SK-N-SH treated with all-trans-retinoic acid at 6 μM for 48 hours (cell line): ENCODE measurements around the gene GAREM1.

Experiments
- ATAC-seq: fragments of 200-7000 bp; cut with Tn5 transposase; 3 replicates; pipeline ENCODE4 v1.9.1; 2020; ENCODE audit warnings: mild to moderate bottlenecking, moderate library complexity
- ARNTL ChIP-seq: fragments of 450-650 bp; formaldehyde crosslinking; IDR thresholded peaks from 2 replicates; pipeline ENCODE4 v1.5.0; 2020; ENCODE audit warnings: low read depth, mild to moderate bottlenecking, moderate library complexity, borderline replicate concordance
- BACH2 ChIP-seq: fragments of 250-450 bp; sonication (Bioruptor Pico); IDR thresholded peaks from 2 replicates; pipeline ENCODE4 v1.9.0; 2021; ENCODE audit warnings: mild to moderate bottlenecking, borderline replicate concordance
- CSDC2 ChIP-seq: fragments of 250-450 bp; sonication (Bioruptor Pico); IDR thresholded peaks from 2 replicates; pipeline ENCODE4 v1.5.0; 2020; ENCODE audit warnings: mild to moderate bottlenecking, moderate library complexity
- ESRRG ChIP-seq: fragments of 250-450 bp; sonication (Bioruptor Pico); IDR thresholded peaks from 2 replicates; pipeline ENCODE4 v1.6.1; 2021; ENCODE audit warnings: mild to moderate bottlenecking
- OSR1 ChIP-seq: fragments of 250-450 bp; sonication (Bioruptor Pico); IDR thresholded peaks from 2 replicates; pipeline ENCODE4 v1.8.0; 2022; ENCODE audit warnings: moderate library complexity, mild to moderate bottlenecking, inconsistent platforms
- PPARA ChIP-seq: fragments of 250-450 bp; sonication (Bioruptor Pico); IDR thresholded peaks from 2 replicates; pipeline ENCODE4 v1.5.0; 2020; ENCODE audit warnings: mild to moderate bottlenecking, borderline replicate concordance
- RARB ChIP-seq: fragments of 250-450 bp; sonication (Bioruptor Pico); IDR thresholded peaks from 2 replicates; pipeline ENCODE4 v1.8.0; 2021; ENCODE audit warnings: mild to moderate bottlenecking, moderate library complexity
- SNAI2 ChIP-seq: fragments of 250-450 bp; sonication (Bioruptor Pico); IDR thresholded peaks from 2 replicates; pipeline ENCODE4 v1.5.0; 2020; ENCODE audit warnings: mild to moderate bottlenecking, moderate library complexity
- TOX ChIP-seq: fragments of 250-450 bp; sonication (Bioruptor Pico); IDR thresholded peaks from 2 replicates; pipeline ENCODE4 v1.8.0; 2021; ENCODE audit warnings: mild to moderate bottlenecking, moderate library complexity, borderline replicate concordance
- ZC3H10 ChIP-seq: fragments of 250-450 bp; sonication (Bioruptor Pico); IDR thresholded peaks from 2 replicates; pipeline ENCODE4 v1.5.1; 2021; ENCODE audit warnings: mild to moderate bottlenecking, moderate library complexity
- ZNF565 ChIP-seq: fragments of 450-650 bp; formaldehyde crosslinking; conservative IDR thresholded peaks from 2 replicates; pipeline ENCODE4 v1.5.0; 2020; ENCODE audit warnings: low read depth, mild to moderate bottlenecking, moderate library complexity
- ZNF70 ChIP-seq: fragments of 450-650 bp; formaldehyde crosslinking; IDR thresholded peaks from 2 replicates; pipeline ENCODE4 v1.5.0; 2020; ENCODE audit warnings: mild to moderate bottlenecking, moderate library complexity
- ZNF8 ChIP-seq: fragments of 450-650 bp; formaldehyde crosslinking; IDR thresholded peaks from 2 replicates; pipeline ENCODE4 v1.5.0; 2020; ENCODE audit warnings: mild to moderate bottlenecking, moderate library complexity
- TF ChIP-seq, protein P1 (sequence below): fragments of 250-450 bp; sonication (Bioruptor Pico); IDR thresholded peaks from 2 replicates; pipeline ENCODE4 v1.5.0; 2020; ENCODE audit warnings: mild to moderate bottlenecking, moderate library complexity
- TF ChIP-seq, protein P2 (sequence below): fragments of 250-450 bp; sonication (Bioruptor Pico); IDR thresholded peaks from 2 replicates; pipeline ENCODE4 v1.5.1; 2020; ENCODE audit warnings: low read depth, mild to moderate bottlenecking, moderate library complexity
- TF ChIP-seq, protein P3 (sequence below): fragments of 250-450 bp; sonication (Bioruptor Pico); IDR thresholded peaks from 2 replicates; pipeline ENCODE4 v1.8.0; 2020; ENCODE audit warnings: mild to moderate bottlenecking, moderate library complexity, borderline replicate concordance
- TF ChIP-seq, protein P4 (sequence below): fragments of 250-450 bp; sonication (Bioruptor Pico); IDR thresholded peaks from 2 replicates; pipeline ENCODE4 v1.8.0; 2021; ENCODE audit warnings: low read depth, mild to moderate bottlenecking, moderate library complexity, borderline replicate concordance

Gene GAREM1

GRCh38 chr18:32271672-32272208 is 198.9 kb downstream of the GAREM1 start:
- ATAC-seq: peak; percentile 93
- TF ChIP-seq, protein P1, sequence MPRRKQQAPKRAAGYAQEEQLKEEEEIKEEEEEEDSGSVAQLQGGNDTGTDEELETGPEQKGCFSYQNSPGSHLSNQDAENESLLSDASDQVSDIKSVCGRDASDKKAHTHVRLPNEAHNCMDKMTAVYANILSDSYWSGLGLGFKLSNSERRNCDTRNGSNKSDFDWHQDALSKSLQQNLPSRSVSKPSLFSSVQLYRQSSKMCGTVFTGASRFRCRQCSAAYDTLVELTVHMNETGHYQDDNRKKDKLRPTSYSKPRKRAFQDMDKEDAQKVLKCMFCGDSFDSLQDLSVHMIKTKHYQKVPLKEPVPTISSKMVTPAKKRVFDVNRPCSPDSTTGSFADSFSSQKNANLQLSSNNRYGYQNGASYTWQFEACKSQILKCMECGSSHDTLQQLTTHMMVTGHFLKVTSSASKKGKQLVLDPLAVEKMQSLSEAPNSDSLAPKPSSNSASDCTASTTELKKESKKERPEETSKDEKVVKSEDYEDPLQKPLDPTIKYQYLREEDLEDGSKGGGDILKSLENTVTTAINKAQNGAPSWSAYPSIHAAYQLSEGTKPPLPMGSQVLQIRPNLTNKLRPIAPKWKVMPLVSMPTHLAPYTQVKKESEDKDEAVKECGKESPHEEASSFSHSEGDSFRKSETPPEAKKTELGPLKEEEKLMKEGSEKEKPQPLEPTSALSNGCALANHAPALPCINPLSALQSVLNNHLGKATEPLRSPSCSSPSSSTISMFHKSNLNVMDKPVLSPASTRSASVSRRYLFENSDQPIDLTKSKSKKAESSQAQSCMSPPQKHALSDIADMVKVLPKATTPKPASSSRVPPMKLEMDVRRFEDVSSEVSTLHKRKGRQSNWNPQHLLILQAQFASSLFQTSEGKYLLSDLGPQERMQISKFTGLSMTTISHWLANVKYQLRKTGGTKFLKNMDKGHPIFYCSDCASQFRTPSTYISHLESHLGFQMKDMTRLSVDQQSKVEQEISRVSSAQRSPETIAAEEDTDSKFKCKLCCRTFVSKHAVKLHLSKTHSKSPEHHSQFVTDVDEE (CRISPR knock-in tag): no peak
- TF ChIP-seq CSDC2 (CRISPR knock-in tag) (no peak), RARB (CRISPR knock-in tag) (no peak), TOX (CRISPR knock-in tag) (no peak), SNAI2 (CRISPR knock-in tag) (no peak), ARNTL (CRISPR knock-in tag) (no peak), ZNF70 (no peak), ESRRG (CRISPR knock-in tag) (no peak), ZNF8 (CRISPR knock-in tag) (no peak)
- TF ChIP-seq, protein P2, sequence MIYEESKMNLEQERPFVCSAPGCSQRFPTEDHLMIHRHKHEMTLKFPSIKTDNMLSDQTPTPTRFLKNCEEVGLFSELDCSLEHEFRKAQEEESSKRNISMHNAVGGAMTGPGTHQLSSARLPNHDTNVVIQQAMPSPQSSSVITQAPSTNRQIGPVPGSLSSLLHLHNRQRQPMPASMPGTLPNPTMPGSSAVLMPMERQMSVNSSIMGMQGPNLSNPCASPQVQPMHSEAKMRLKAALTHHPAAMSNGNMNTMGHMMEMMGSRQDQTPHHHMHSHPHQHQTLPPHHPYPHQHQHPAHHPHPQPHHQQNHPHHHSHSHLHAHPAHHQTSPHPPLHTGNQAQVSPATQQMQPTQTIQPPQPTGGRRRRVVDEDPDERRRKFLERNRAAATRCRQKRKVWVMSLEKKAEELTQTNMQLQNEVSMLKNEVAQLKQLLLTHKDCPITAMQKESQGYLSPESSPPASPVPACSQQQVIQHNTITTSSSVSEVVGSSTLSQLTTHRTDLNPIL (CRISPR knock-in tag): no peak
- TF ChIP-seq, protein P3, sequence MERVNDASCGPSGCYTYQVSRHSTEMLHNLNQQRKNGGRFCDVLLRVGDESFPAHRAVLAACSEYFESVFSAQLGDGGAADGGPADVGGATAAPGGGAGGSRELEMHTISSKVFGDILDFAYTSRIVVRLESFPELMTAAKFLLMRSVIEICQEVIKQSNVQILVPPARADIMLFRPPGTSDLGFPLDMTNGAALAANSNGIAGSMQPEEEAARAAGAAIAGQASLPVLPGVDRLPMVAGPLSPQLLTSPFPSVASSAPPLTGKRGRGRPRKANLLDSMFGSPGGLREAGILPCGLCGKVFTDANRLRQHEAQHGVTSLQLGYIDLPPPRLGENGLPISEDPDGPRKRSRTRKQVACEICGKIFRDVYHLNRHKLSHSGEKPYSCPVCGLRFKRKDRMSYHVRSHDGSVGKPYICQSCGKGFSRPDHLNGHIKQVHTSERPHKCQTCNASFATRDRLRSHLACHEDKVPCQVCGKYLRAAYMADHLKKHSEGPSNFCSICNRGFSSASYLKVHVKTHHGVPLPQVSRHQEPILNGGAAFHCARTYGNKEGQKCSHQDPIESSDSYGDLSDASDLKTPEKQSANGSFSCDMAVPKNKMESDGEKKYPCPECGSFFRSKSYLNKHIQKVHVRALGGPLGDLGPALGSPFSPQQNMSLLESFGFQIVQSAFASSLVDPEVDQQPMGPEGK (CRISPR knock-in tag): no peak
- TF ChIP-seq, protein P4, sequence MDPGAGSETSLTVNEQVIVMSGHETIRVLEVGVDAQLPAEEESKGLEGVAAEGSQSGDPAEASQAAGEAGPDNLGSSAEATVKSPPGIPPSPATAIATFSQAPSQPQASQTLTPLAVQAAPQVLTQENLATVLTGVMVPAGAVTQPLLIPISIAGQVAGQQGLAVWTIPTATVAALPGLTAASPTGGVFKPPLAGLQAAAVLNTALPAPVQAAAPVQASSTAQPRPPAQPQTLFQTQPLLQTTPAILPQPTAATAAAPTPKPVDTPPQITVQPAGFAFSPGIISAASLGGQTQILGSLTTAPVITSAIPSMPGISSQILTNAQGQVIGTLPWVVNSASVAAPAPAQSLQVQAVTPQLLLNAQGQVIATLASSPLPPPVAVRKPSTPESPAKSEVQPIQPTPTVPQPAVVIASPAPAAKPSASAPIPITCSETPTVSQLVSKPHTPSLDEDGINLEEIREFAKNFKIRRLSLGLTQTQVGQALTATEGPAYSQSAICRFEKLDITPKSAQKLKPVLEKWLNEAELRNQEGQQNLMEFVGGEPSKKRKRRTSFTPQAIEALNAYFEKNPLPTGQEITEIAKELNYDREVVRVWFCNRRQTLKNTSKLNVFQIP (CRISPR knock-in tag): no peak

DNA sequence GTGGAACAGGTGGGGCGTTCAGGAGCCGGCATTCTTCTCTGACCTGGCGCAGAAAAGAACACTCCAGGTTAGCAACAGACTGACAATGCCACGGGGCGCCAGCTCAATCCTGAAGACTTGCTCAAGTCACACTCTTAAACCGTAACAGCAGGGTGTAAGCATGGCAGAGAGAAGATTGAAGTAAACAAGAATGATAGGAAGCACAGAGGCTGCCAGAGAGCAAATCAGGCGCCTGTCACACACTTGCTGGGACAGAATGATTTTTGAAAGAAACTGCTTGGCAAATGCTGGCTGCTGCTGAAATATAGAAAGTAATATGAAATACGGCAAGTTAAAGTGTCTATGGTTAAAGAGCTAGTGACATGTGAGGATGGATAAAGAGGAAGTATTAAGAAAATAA is 200.3 kb downstream of the GAREM1 start:
- ATAC-seq: no peak
- TF ChIP-seq OSR1 (CRISPR knock-in tag) (no peak), ZNF8 (CRISPR knock-in tag) (no peak), ZNF70 (no peak), CSDC2 (CRISPR knock-in tag) (no peak), SNAI2 (CRISPR knock-in tag) (no peak), PPARA (no peak), ZC3H10 (CRISPR knock-in tag) (no peak), BACH2 (no peak), ZNF565 (CRISPR knock-in tag) (no peak), ARNTL (CRISPR knock-in tag) (no peak), ESRRG (CRISPR knock-in tag) (no peak), TOX (CRISPR knock-in tag) (no peak)
- TF ChIP-seq, protein P1 (CRISPR knock-in tag): no peak
- TF ChIP-seq, protein P2 (CRISPR knock-in tag): no peak
- TF ChIP-seq, all 23 proteins: peak for 0
